Left lung (tissue), 10 donors: ENCODE measurements around the gene MXD1. TPM values are rescaled to one million over a fixed set of nuclear protein-coding genes. Genes with fewer than 3 reads are reported as not detected.
A peak's percentile ranks its signal among the peaks of the same experiment; 100 is the strongest.
"Not testable (repeated sequence)": the region's sequence is repeated elsewhere in the genome, so short reads cannot be mapped to it uniquely, and the experiment has no call there.

Experiments used
- ATAC-seq: fragments of 200-7000 bp; cut with Tn5 transposase; one replicate; pipeline ENCODE4 v1.9.1; 2020; ENCODE audit warnings: moderate library complexity
- DNase-seq, 4 donors: peaks; one replicate each; pipeline ENCODE4 v3.0.0-alpha.2; 2013 to 2020
- H3K27ac ChIP-seq, 2 donors: fragments of 200-600 bp; sonication (generic) in 1 of 2; one replicate each; pipeline versions ENCODE4 v1.5.0 to v1.8.0; 2020 to 2021
- H3K27me3 ChIP-seq, 2 donors: fragments of 200-600 bp; sonication (generic) in 1 of 2; one replicate each; pipeline versions ENCODE4 v1.5.0 to v1.8.0; 2020 to 2021
- H3K36me3 ChIP-seq, 2 donors: fragments of 200-600 bp; sonication (generic) in 1 of 2; one replicate each; pipeline versions ENCODE4 v1.5.0 to v1.8.0; 2020 to 2021
- H3K4me1 ChIP-seq, 2 donors: fragments of 200-600 bp; one replicate each; pipeline ENCODE4 v1.8.0; 2021
- H3K4me3 ChIP-seq, 2 donors: fragments of 200-600 bp; sonication (generic) in 1 of 2; one replicate each; pipeline versions ENCODE4 v1.5.0 to v1.8.0; 2020 to 2021; ENCODE audit warnings: mild to moderate bottlenecking in 1 of 2
- H3K9me3 ChIP-seq, 2 donors: fragments of 200-600 bp; sonication (generic) in 1 of 2; one replicate each; pipeline versions ENCODE4 v1.5.0 to v1.8.0; 2020 to 2021
- CTCF ChIP-seq, 2 donors: fragments of 200-600 bp; sonication (generic) in 1 of 2; IDR thresholded peaks; one replicate each; pipeline versions ENCODE4 v1.5.0 to v1.8.0; 2021; ENCODE audit warnings: antibody characterized with exemption in 2 of 2
- intact Hi-C, 2 donors: fragments of 100-400 bp; cut with DNase I; formaldehyde crosslinking; loops; one replicate each; pipeline versions ENCODE4 v1.11.2 to v1.14.2; 2022
- polyA plus RNA-seq, 6 donors: library from polyadenylated mRNA; unstranded; fragments of 120-200 nt; gene quantifications; one replicate each; pipeline ENCODE4 v1.2.1, GENCODE V29; 2013; ENCODE audit not compliant: insufficient read length in 6 of 6
- total RNA-seq, 2 donors: library from RNA; stranded (reverse); fragmentation: NEBNext Ultra II Directional; extraction: Animal tissue kit (Norgen Biotek cat#: 25700); gene quantifications; one replicate each; pipeline ENCODE4 v1.2.1, GENCODE V29; 2021
- donor health status: DM: no; HTN: yes; CAD: no.
- donor health status: DM: no; HTN: no; CAD: no.

The MXD1 gene
- total and polyA plus RNA-seq, 8 donors: 9.3 to 82.4 (median 12.8) TPM

- TF ChIP-seq CTCF (IDR thresholded peaks at IDR 0.05): no peak
- Histone ChIP-seq H3K36me3 (peaks cover 0 to 37% of the 10 kb centered on the region in 2 donors), H3K9me3 (no peaks in the 10 kb centered on the region), H3K4me3 (peak within 1 kb of the TSS; percentile 64 to 79), H3K4me1 (peaks cover 6 to 23% of the 10 kb centered on the region in 2 donors), H3K27ac (peak within 1 kb of the TSS; percentile 80 to 81), H3K27me3 (no peaks in the 10 kb centered on the region)
- intact Hi-C loops: no loop called here
- ATAC-seq (peak; percentile 93), DNase-seq (peak; percentile 78 to 90 (median 85))
Observed at GRCh38 chr2:69893684-69894551, 21.0 kb upstream of the MXD1 start, which contains the start of gene SNRNP27. SNRNP27 (plus strand) TSS chr2:69893956; CDS start chr2:69893985, 29 bp downstream.

GRCh38 chr2:69894737-69895136 is 20.2 kb upstream of the MXD1 start:
- H3K4me3 ChIP-seq: peak overlapping the region; percentile 64 to 79
- not testable (repeated sequence) for DNase-seq, ATAC-seq

DNA sequence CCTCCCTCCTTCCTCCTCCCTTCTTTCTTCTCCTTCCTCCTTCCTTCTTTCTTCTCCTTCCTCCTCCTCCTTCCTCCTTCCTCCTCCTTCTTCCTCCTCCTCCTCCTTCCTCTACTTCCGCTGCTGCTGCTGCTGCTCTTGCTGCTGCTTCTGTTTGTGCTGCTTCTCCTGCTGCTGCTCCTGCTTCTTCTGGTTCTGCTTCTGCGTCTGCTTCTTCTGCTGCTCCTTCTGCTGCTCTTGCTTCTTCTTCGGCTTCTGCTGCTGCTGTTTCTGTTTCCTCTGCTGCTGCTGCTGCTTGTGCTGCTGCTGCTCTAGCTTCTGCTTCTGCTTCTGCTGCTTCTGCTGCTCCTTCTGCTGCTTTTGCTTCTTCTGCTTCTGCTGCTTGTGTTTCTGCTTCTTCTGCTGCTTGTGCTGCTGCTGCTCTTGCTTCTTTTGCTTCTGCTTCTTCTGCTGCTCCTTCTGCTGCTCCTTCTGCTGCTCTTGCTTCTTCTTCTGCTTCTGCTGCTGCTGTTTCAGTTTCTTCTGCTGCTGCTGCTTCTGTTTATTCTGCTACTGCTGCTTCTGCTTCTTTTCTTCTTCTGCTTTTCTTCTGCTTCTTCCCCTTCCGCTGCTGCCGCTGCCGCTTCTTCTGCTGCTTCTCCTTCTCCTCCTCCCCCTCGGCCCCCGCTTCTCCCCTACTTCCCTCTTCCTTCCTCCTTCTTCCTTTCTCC is 12.5 kb upstream of the MXD1 start:
- no peak for TF ChIP-seq CTCF (IDR thresholded peaks at IDR 0.05)
- Histone ChIP-seq H3K36me3 (peaks cover 0 to 86% of the 10 kb centered on the region in 2 donors), H3K4me1 (peaks cover 0 to 46% of the 10 kb centered on the region in 2 donors), H3K4me3 (no peak overlapping the region), H3K27ac (peak overlapping the region in 1 of 2 donors; percentile 76), H3K27me3 (no peaks in the 10 kb centered on the region), H3K9me3 (no peaks in the 10 kb centered on the region)
- DNase-seq: peak in 2 of 4 donors; percentile 69 to 90
- peak; percentile 19 for ATAC-seq
- intact Hi-C loops: no loop called here

More at GRCh38 chr2:69894737-69895136, 20.2 kb upstream of the MXD1 start:
- H3K27ac ChIP-seq, intact Hi-C loops, H3K27me3 ChIP-seq, H3K9me3 ChIP-seq: not testable (repeated sequence)
- H3K36me3 ChIP-seq: peaks cover 0 to 45% of the 10 kb centered on the region in 2 donors
- peaks cover 6 to 29% of the 10 kb centered on the region in 2 donors for H3K4me1 ChIP-seq

- Histone ChIP-seq H3K27me3 (no peaks in the 10 kb centered on the region), H3K9me3 (no peaks in the 10 kb centered on the region)
Observed at GRCh38 chr2:69907216-69907615, 7.7 kb upstream of the MXD1 start.

More at GRCh38 chr2:69907216-69907615, 7.7 kb upstream of the MXD1 start:
- H3K4me1 ChIP-seq: peaks cover 0 to 22% of the 10 kb centered on the region in 2 donors
- no peak overlapping the region for H3K27ac ChIP-seq
- ATAC-seq (peak; percentile 74), DNase-seq (no peak)
- intact Hi-C loops: no loop called here
- no peak overlapping the region for H3K4me3 ChIP-seq
- peaks cover 0 to 68% of the 10 kb centered on the region in 2 donors for H3K36me3 ChIP-seq
- no peak for TF ChIP-seq CTCF (IDR thresholded peaks at IDR 0.05)
